Suprapubic skin (tissue), 4 donors: ENCODE results near the gene PRR33.

Source experiments
- CTCF ChIP-seq, 2 donors: fragments of 200-600 bp in 1 of 2; fragments of 450-650 bp in 1 of 2; sonication (generic) in 1 of 2; IDR thresholded peaks; one replicate each; pipeline ENCODE4 v1.5.1; 2016 to 2019; ENCODE audit warnings: antibody characterized with exemption in 2 of 2, mild to moderate bottlenecking in 1 of 2, moderate library complexity in 1 of 2
- POLR2A ChIP-seq, 2 donors: fragments of 450-650 bp; IDR thresholded peaks; one replicate each; pipeline ENCODE4 v1.6.1; 2017; ENCODE audit warnings: antibody characterized with exemption in 2 of 2, mild to moderate bottlenecking in 2 of 2, moderate library complexity in 2 of 2
- POLR2AphosphoS5 ChIP-seq, 3 donors: sonication (generic); formaldehyde crosslinking; IDR thresholded peaks; one replicate each; pipeline ENCODE4 v1.6.1; 2017; ENCODE audit warnings: antibody characterized with exemption in 3 of 3

GRCh38 chr11:1920128-1920908, 28.6 kb upstream of the PRR33 start:
- no peak for TF ChIP-seq CTCF (IDR thresholded peaks at IDR 0.05)
- no peak for TF ChIP-seq POLR2A (IDR thresholded peaks at IDR 0.05)
- no peak for TF ChIP-seq POLR2AphosphoS5 (IDR thresholded peaks at IDR 0.05)
